Measurements from ENCODE around the gene MGAM2. TPM values are rescaled to one million over a fixed set of nuclear protein-coding genes. Genes with fewer than 3 reads are reported as not detected.
"Not testable (repeated sequence)": the region's sequence is repeated elsewhere in the genome, so short reads cannot be mapped to it uniquely, and the experiment has no call there.

The MGAM2 gene
- total and polyA plus RNA-seq, 2 donors, result 0.02 to 0.09 TPM

DNA sequence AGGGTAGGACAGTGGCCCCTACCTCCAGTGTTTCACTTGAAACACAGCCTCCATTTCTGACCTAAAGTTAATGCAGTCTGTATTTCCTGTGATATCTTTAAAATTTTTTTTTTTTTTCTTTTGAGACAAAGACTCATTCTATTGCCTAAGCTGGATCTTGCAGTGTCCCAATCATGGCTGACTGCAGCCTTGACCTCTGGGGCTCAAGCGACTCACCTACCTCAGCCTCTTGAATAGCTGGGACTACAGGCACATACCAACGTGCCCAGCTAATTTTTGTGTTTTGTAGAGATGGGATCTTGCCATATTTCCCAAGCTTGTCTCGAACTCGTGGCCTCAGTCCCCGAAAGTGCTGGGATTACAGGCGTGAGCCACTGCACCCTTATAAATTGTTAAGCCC, 16.7 kb upstream of the MGAM2 start:
- H3K9me3 ChIP-seq (ENCODE audit: control insufficient read depth in 2 of 2, insufficient read depth in 1 of 2, low read length in 1 of 2), result no peaks in the 10 kb centered on the region
- no peak overlapping the region for H3K27ac ChIP-seq (ENCODE audit: low read depth in 1 of 2, low read length in 1 of 2)
- no peak for DNase-seq (ENCODE audit: low read depth in 6 of 9, low spot score in 9 of 9)
- 97% methylated on average over 6 of the region's 6 CpGs for WGBS
- no peaks in the 10 kb centered on the region for H3K4me1 ChIP-seq (ENCODE audit: control insufficient read depth in 2 of 2, insufficient read depth in 2 of 2, low read length in 2 of 2)
- H3K27me3 ChIP-seq (ENCODE audit: control insufficient read depth in 2 of 2, insufficient read depth in 1 of 2, low read length in 1 of 2), result no peaks in the 10 kb centered on the region
- no peak overlapping the region for H3K4me3 ChIP-seq (ENCODE audit: low read length in 2 of 2)
- no peaks in the 10 kb centered on the region for H3K36me3 ChIP-seq (ENCODE audit: control insufficient read depth in 2 of 2, insufficient read depth in 2 of 2, low read length in 1 of 2)

DNA sequence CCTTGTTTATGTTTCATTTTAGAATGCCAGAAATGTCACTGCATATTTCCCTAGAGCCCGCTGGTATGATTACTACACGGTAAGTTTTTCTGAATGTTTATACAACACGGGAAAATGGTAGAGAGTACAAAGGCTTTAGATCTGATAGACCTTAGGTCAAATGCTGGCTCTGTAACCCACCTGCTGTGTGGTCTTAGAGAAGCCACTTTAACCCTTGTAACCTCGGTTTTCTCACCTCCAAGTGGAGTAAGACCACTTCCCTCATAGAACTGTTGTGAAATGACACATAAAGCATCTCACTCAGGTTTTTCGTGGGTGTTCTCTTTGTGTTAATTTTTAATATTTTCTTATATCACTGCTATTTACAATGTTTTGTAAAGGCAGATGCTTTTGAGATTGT, 13.9 kb upstream of the MGAM2 start:
- 93% methylated on average over 5 of the region's 5 CpGs for WGBS
- Histone ChIP-seq H3K9me3 (ENCODE audit: control insufficient read depth in 2 of 2, insufficient read depth in 1 of 2, low read length in 1 of 2) (no peaks in the 10 kb centered on the region), H3K4me3 (ENCODE audit: low read length in 2 of 2) (no peak overlapping the region), H3K27me3 (ENCODE audit: control insufficient read depth in 2 of 2, insufficient read depth in 1 of 2, low read length in 1 of 2) (no peaks in the 10 kb centered on the region), H3K27ac (ENCODE audit: low read depth in 1 of 2, low read length in 1 of 2) (no peak overlapping the region), H3K4me1 (ENCODE audit: control insufficient read depth in 2 of 2, insufficient read depth in 2 of 2, low read length in 2 of 2) (no peaks in the 10 kb centered on the region), H3K36me3 (ENCODE audit: control insufficient read depth in 2 of 2, insufficient read depth in 2 of 2, low read length in 1 of 2) (no peaks in the 10 kb centered on the region)
- no peak for DNase-seq (ENCODE audit: low read depth in 6 of 9, low spot score in 9 of 9)

DNA sequence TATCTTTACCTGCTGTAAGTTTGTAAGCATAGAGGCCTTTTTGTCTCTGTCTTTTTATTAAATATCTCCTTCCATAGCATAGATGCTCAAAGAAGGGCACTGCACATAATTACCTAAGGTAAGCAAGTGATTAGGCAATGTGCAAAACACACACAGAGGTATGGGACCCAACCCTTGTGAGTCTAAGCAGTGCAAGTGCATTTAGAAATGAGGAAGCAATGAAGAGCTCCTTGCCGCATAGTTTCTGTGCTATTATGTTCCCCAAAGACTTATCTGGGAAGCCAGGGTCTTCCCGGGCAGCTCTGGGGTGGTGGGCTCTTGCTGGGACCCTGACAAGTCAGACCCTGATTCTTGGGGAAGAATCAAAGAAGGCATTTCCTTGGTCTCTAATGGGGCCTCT, 13.5 kb upstream of the MGAM2 start:
- Histone ChIP-seq H3K4me1 (ENCODE audit: control insufficient read depth in 2 of 2, insufficient read depth in 2 of 2, low read length in 2 of 2) (no peaks in the 10 kb centered on the region), H3K4me3 (ENCODE audit: low read length in 2 of 2) (no peak overlapping the region), H3K27me3 (ENCODE audit: control insufficient read depth in 2 of 2, insufficient read depth in 1 of 2, low read length in 1 of 2) (no peaks in the 10 kb centered on the region), H3K27ac (ENCODE audit: low read depth in 1 of 2, low read length in 1 of 2) (no peak overlapping the region), H3K9me3 (ENCODE audit: control insufficient read depth in 2 of 2, insufficient read depth in 1 of 2, low read length in 1 of 2) (no peaks in the 10 kb centered on the region), H3K36me3 (ENCODE audit: control insufficient read depth in 2 of 2, insufficient read depth in 2 of 2, low read length in 1 of 2) (no peaks in the 10 kb centered on the region)
- WGBS, result 35% methylated on average over 2 of the region's 2 CpGs
- no peak for DNase-seq (ENCODE audit: low read depth in 6 of 9, low spot score in 9 of 9)

DNA sequence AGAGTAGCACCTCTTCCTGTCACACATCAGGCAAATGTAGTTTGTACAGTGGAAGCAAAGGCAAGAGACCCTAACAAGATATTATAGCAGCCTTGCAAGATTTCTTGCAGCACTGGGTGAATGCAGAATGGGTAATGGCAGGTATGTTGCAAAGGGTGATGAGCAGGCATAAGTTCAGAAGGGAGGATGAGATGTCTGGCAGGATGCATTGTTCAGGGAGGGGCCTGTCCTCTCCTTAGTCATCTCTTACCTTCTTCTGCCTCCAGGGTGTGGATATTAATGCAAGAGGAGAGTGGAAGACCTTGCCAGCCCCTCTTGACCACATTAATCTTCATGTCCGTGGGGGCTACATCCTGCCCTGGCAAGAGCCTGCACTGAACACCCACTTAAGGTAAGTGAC, 12.2 kb upstream of the MGAM2 start:
- H3K36me3 ChIP-seq (ENCODE audit: control insufficient read depth in 2 of 2, insufficient read depth in 2 of 2, low read length in 1 of 2); H3K9me3 ChIP-seq (ENCODE audit: control insufficient read depth in 2 of 2, insufficient read depth in 1 of 2, low read length in 1 of 2); H3K27me3 ChIP-seq (ENCODE audit: control insufficient read depth in 2 of 2, insufficient read depth in 1 of 2, low read length in 1 of 2); DNase-seq (ENCODE audit: low read depth in 6 of 9, low spot score in 9 of 9); H3K4me1 ChIP-seq (ENCODE audit: control insufficient read depth in 2 of 2, insufficient read depth in 2 of 2, low read length in 2 of 2); H3K27ac ChIP-seq (ENCODE audit: low read depth in 1 of 2, low read length in 1 of 2); H3K4me3 ChIP-seq (ENCODE audit: low read length in 2 of 2): not testable (repeated sequence)
- 88% methylated on average over 1 of the region's 1 CpG for WGBS

DNA sequence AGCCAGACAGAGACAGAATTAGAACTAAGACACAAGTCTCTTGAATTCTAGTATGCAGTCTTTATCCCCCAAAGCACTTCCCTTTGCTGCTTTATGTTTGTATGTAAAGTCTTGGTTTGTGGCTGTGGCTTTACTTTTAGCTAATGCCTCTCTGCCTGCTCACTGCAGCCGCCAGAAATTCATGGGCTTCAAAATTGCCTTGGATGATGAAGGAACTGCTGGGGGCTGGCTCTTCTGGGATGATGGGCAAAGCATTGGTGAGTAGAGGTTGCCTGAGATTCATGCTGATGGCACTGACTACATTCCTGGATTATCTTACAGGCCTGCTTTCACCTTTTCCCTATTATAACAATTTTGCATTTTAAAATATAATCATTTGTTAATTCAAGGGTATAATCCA, 10.9 kb upstream of the MGAM2 start:
- no peaks in the 10 kb centered on the region for H3K36me3 ChIP-seq (ENCODE audit: control insufficient read depth in 2 of 2, insufficient read depth in 2 of 2, low read length in 1 of 2)

DNA sequence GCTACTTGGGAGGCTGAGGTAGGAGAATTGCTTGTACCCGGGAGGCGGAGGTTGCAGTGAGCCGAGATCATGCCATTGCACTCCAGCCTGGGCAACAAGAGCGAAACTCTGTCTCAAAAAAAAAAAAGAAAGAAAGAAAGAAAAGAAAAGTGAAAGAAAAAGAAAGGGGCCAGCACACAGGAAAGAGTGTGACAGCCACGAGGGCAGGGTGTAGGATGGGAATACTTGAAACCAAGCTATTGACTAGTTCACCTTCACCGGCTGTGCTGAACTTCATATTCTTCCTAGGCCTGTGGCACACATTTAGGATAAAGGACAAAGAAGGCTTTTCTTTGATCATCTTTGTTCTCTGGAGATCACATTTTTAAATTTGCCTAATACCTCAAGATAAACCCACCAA, 9.7 kb upstream of the MGAM2 start:
- DNase-seq (ENCODE audit: low read depth in 6 of 9, low spot score in 9 of 9); H3K36me3 ChIP-seq (ENCODE audit: control insufficient read depth in 2 of 2, insufficient read depth in 2 of 2, low read length in 1 of 2); H3K9me3 ChIP-seq (ENCODE audit: control insufficient read depth in 2 of 2, insufficient read depth in 1 of 2, low read length in 1 of 2); H3K4me1 ChIP-seq (ENCODE audit: control insufficient read depth in 2 of 2, insufficient read depth in 2 of 2, low read length in 2 of 2); H3K27ac ChIP-seq (ENCODE audit: low read depth in 1 of 2, low read length in 1 of 2); H3K4me3 ChIP-seq (ENCODE audit: low read length in 2 of 2); H3K27me3 ChIP-seq (ENCODE audit: control insufficient read depth in 2 of 2, insufficient read depth in 1 of 2, low read length in 1 of 2): not testable (repeated sequence)
- 85% methylated on average over 6 of the region's 6 CpGs for WGBS

More for the DNA sequence above, 10.9 kb upstream of the MGAM2 start:
- WGBS, result 98% methylated on average over 1 of the region's 1 CpG
- no peak for DNase-seq (ENCODE audit: low read depth in 6 of 9, low spot score in 9 of 9)
- no peak overlapping the region for H3K4me3 ChIP-seq (ENCODE audit: low read length in 2 of 2)
- H3K9me3 ChIP-seq (ENCODE audit: control insufficient read depth in 2 of 2, insufficient read depth in 1 of 2, low read length in 1 of 2), result no peaks in the 10 kb centered on the region
- no peaks in the 10 kb centered on the region for H3K27me3 ChIP-seq (ENCODE audit: control insufficient read depth in 2 of 2, insufficient read depth in 1 of 2, low read length in 1 of 2)
- H3K27ac ChIP-seq (ENCODE audit: low read depth in 1 of 2, low read length in 1 of 2), result no peak overlapping the region
- no peaks in the 10 kb centered on the region for H3K4me1 ChIP-seq (ENCODE audit: control insufficient read depth in 2 of 2, insufficient read depth in 2 of 2, low read length in 2 of 2)

DNA sequence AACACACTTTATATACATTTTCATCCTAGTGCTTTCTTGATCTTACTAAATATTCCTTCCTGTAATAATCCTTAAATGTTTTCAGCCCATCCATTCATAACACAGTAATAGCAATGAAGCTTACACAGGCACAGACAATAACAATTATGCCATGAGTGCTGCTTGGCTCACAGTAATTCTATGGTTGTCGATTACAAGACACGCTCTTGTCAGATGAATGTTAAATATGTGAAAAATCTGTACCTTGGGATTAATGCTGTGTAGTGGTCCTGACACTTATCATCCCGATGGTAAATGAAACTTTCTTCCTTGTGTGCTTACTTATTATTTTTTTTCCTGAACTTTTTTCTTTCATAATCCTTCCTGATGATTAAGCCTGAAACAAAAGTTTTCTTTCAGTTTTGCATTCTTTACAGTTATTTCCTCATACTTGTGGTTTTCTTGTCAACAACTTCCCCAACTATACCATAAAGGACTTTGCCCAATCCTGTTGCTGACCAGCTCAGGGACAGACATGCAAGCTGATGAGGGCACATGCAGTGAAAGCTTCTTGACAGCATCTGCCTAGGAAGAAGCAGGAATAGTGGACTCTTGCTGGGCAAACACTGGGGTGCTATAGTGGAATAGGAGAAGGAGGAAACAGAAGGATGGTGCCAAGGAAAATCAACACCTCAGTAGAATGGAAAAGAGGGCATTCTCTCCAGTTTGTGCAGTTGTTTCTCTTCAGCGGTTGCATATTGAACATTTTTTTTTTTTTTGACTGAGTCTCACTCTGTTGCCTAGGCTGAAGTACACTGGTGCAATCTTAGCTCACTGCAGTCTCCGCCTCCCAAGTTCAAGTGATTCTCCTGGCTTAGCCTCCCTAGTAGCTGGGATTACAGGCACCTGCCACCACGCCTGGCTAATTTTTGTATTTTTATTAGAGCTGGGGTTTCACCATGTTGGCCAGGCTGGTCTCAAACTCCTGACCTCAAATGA, 6.7 kb upstream of the MGAM2 start:
- Histone ChIP-seq H3K27me3 (ENCODE audit: control insufficient read depth in 2 of 2, insufficient read depth in 1 of 2, low read length in 1 of 2) (no peaks in the 10 kb centered on the region), H3K27ac (ENCODE audit: low read depth in 1 of 2, low read length in 1 of 2) (no peak overlapping the region), H3K9me3 (ENCODE audit: control insufficient read depth in 2 of 2, insufficient read depth in 1 of 2, low read length in 1 of 2) (no peaks in the 10 kb centered on the region), H3K4me3 (ENCODE audit: low read length in 2 of 2) (no peak overlapping the region), H3K36me3 (ENCODE audit: control insufficient read depth in 2 of 2, insufficient read depth in 2 of 2, low read length in 1 of 2) (no peaks in the 10 kb centered on the region), H3K4me1 (ENCODE audit: control insufficient read depth in 2 of 2, insufficient read depth in 2 of 2, low read length in 2 of 2) (no peaks in the 10 kb centered on the region)
- peak in 1 of 9 donors; percentile 6 for DNase-seq (ENCODE audit: low read depth in 6 of 9, low spot score in 9 of 9)
- WGBS, result 69% methylated on average over 6 of the region's 6 CpGs

DNA sequence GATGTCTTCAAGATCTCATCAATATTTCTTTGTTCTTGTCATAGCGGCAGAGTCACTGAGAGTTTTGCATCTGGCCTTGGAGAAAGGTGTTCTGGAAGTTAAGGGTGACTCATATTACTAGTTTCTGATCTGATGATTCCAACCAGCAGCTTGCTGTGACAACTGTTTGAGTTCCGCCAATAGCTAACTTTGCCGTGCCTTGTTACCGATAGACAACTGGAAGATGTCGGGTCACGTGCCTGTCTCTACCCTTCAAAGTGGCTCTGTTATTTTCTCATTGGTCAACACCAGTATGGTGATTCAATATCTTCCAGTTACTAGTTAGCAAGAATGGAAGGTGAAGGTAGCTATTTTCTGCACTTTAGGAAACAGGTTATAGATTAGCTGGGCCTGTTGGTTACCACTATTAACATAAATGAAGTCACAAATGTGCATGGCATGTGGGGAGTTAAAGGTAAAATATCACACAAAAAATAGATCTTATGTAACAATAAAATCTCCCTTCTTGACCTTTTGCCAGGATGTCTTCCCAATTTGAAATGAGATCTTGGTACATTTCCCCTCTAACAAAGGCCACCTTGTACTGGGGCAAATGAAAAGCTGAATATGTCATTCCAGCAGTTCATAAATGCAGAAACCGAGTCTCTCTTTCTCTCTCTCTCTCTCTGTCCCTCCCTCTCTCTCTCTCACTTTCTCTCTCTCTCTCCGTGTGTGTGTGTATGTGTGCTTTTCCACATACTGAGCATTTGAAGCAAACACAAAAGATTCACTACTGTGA, 2.6 kb upstream of the MGAM2 start:
- WGBS, result 82% methylated on average over 8 of the region's 8 CpGs

DNA sequence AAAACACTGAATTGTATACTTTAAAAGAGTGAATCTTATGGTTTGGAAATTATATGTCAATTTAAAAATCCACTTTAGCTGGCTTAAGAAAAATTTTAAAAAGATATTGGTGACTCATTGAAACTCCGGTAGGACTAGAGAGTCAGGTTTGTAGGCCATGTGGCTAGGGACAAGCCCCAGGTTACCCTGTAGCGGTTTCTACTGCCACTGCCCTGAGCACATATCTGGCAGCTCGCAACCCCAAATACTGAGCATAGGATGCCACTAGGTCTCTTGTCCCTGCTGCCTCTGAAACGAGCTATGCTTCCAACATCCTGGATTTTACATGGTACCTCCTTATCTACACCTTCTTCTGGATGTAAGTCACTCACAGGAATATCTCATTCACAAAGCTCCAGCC, 1.4 kb upstream of the MGAM2 start:
- Histone ChIP-seq H3K9me3 (ENCODE audit: control insufficient read depth in 2 of 2, insufficient read depth in 1 of 2, low read length in 1 of 2) (no peaks in the 10 kb centered on the region), H3K36me3 (ENCODE audit: control insufficient read depth in 2 of 2, insufficient read depth in 2 of 2, low read length in 1 of 2) (no peaks in the 10 kb centered on the region), H3K4me1 (ENCODE audit: control insufficient read depth in 2 of 2, insufficient read depth in 2 of 2, low read length in 2 of 2) (no peaks in the 10 kb centered on the region), H3K4me3 (ENCODE audit: low read length in 2 of 2) (no peak overlapping the region), H3K27ac (ENCODE audit: low read depth in 1 of 2, low read length in 1 of 2) (no peak overlapping the region), H3K27me3 (ENCODE audit: control insufficient read depth in 2 of 2, insufficient read depth in 1 of 2, low read length in 1 of 2) (no peaks in the 10 kb centered on the region)
- 95% methylated on average over 4 of the region's 4 CpGs for WGBS
- DNase-seq (ENCODE audit: low read depth in 6 of 9, low spot score in 9 of 9), result no peak

More for the DNA sequence above, 2.6 kb upstream of the MGAM2 start:
- Histone ChIP-seq H3K27me3 (ENCODE audit: control insufficient read depth in 2 of 2, insufficient read depth in 1 of 2, low read length in 1 of 2) (no peaks in the 10 kb centered on the region), H3K4me3 (ENCODE audit: low read length in 2 of 2) (no peak overlapping the region), H3K9me3 (ENCODE audit: control insufficient read depth in 2 of 2, insufficient read depth in 1 of 2, low read length in 1 of 2) (no peaks in the 10 kb centered on the region), H3K27ac (ENCODE audit: low read depth in 1 of 2, low read length in 1 of 2) (no peak overlapping the region), H3K4me1 (ENCODE audit: control insufficient read depth in 2 of 2, insufficient read depth in 2 of 2, low read length in 2 of 2) (no peaks in the 10 kb centered on the region), H3K36me3 (ENCODE audit: control insufficient read depth in 2 of 2, insufficient read depth in 2 of 2, low read length in 1 of 2) (no peaks in the 10 kb centered on the region)
- DNase-seq (ENCODE audit: low read depth in 6 of 9, low spot score in 9 of 9), result no peak

Data from thymus (tissue), 11 donors.